NB4 (cell line): ENCODE data around the gene RANGAP1.

Source experiments
- CTCF ChIP-seq: IDR thresholded peaks from one replicate; pipeline ENCODE4 v1.5.1; 2012; ENCODE audit warnings: low read depth, low read length
- MYC ChIP-seq: IDR thresholded peaks from 2 replicates; pipeline ENCODE4 v1.6.1; 2011; ENCODE audit warnings: low read depth, low read length
- POLR2A ChIP-seq: IDR thresholded peaks from 2 replicates; pipeline ENCODE4 v1.6.1; 2011; ENCODE audit warnings: mild to moderate bottlenecking; ENCODE audit not compliant: insufficient read length; ENCODE audit errors: extremely low read depth
- TF ChIP-seq, protein P1 (sequence below): IDR thresholded peaks from 2 replicates; pipeline ENCODE4 v1.6.1; 2011; ENCODE audit warnings: low read depth, low read length

DNA sequence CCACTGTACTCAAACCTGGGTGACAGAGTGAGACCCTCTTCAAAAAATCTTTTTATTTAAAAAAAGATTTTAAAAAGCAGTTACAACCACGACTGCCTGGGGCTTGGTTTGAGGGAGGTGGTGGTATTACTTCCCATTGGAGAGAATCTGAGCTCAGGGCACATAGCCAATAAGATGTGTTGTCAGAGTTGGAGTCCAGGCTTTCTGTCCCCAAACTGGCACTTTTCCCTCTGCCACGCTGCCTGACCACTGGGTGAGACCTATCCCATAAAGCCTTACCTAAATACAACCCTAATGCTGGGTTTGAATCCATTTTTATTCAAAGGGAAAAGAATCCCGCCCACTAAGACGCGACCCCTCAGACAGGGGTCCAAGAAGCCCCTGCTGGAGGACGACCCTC is 56.8 kb downstream of the RANGAP1 start:
- TF ChIP-seq CTCF: no peak
- TF ChIP-seq POLR2A: no peak
- TF ChIP-seq MYC: no peak
- TF ChIP-seq, protein P1, sequence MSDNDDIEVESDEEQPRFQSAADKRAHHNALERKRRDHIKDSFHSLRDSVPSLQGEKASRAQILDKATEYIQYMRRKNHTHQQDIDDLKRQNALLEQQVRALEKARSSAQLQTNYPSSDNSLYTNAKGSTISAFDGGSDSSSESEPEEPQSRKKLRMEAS: no peak
